ENCODE data around the gene SP4. TPM values are rescaled to one million over a fixed set of nuclear protein-coding genes. Genes with fewer than 3 reads are reported as not detected.

SP4 gene
- total RNA-seq, 2 donors from 2014 or later: 12.7 to 16.8 TPM

GRCh38 chr7:21472029-21472428 is 44.1 kb downstream of the SP4 start:
- no peaks in the 10 kb centered on the region for H3K9me3 ChIP-seq (ENCODE audit: control insufficient read depth, low read length)
- H3K36me3 ChIP-seq (ENCODE audit: control insufficient read depth, insufficient read depth, low read length): no peaks in the 10 kb centered on the region
- H3K27ac Mint-ChIP-seq: no peak overlapping the region
- no peak overlapping the region for H3K9ac ChIP-seq (ENCODE audit: extremely low read depth, low read length, poor library complexity, severe bottlenecking)
- H3K27me3 ChIP-seq (ENCODE audit: control insufficient read depth, insufficient read depth, low read length, poor library complexity, severe bottlenecking): no peaks in the 10 kb centered on the region
- no peak overlapping the region for H3K4me3 Mint-ChIP-seq
- no peaks in the 10 kb centered on the region for H3K27me3 Mint-ChIP-seq (ENCODE audit: insufficient read depth)
- H3K9me3 Mint-ChIP-seq: no peaks in the 10 kb centered on the region
- peaks cover 4% of the 10 kb centered on the region for H3K36me3 Mint-ChIP-seq (ENCODE audit: low read depth)
- H3K4me3 ChIP-seq (ENCODE audit: low read length): no peak overlapping the region
- no peak overlapping the region for H3K27ac ChIP-seq (ENCODE audit: low read depth, low read length)
- H3K4me1 ChIP-seq (ENCODE audit: control insufficient read depth, insufficient read depth, low read length): no peaks in the 10 kb centered on the region
- no peak for TF ChIP-seq CTCF (conservative IDR thresholded peaks at IDR 0.05)
- H3K4me1 Mint-ChIP-seq: no peaks in the 10 kb centered on the region
- WGBS, 2 experiments (ENCODE audit: insufficient coverage in 1 of 2, insufficient read length in 1 of 2): 87% methylated on average over 1 of the region's 1 CpG; no CpG with 5 or more reads in 1 of the 2 experiments
- no peak for DNase-seq

GRCh38 chr7:21476429-21476828 is 48.5 kb downstream of the SP4 start:
- TF ChIP-seq CTCF (conservative IDR thresholded peaks at IDR 0.05): no peak
- DNase-seq: no peak
- H3K36me3 ChIP-seq (ENCODE audit: control insufficient read depth, insufficient read depth, low read length): peaks cover 3% of the 10 kb centered on the region
- no peaks in the 10 kb centered on the region for H3K27me3 ChIP-seq (ENCODE audit: control insufficient read depth, insufficient read depth, low read length, poor library complexity, severe bottlenecking)
- Mint-ChIP-seq H3K4me3 (no peak overlapping the region), H3K9me3 (no peaks in the 10 kb centered on the region), H3K36me3 (ENCODE audit: low read depth) (peaks cover 15% of the 10 kb centered on the region), H3K4me1 (peaks cover 20% of the 10 kb centered on the region), H3K27me3 (ENCODE audit: insufficient read depth) (no peaks in the 10 kb centered on the region), H3K27ac (no peak overlapping the region)
- no peak overlapping the region for H3K27ac ChIP-seq (ENCODE audit: low read depth, low read length)
- H3K4me1 ChIP-seq (ENCODE audit: control insufficient read depth, insufficient read depth, low read length): no peaks in the 10 kb centered on the region
- WGBS, 2 experiments (ENCODE audit: insufficient coverage in 1 of 2, insufficient read length in 1 of 2): 83% methylated on average over 1 of the region's 2 CpGs; no CpG with 5 or more reads in 1 of the 2 experiments
- H3K4me3 ChIP-seq (ENCODE audit: low read length): no peak overlapping the region
- H3K9ac ChIP-seq (ENCODE audit: extremely low read depth, low read length, poor library complexity, severe bottlenecking): no peak overlapping the region
- H3K9me3 ChIP-seq (ENCODE audit: control insufficient read depth, low read length): no peaks in the 10 kb centered on the region

GRCh38 chr7:21480693-21481403 is 53.0 kb downstream of the SP4 start:
- 57 to 82% methylated on average over 1 to 3 of the region's 3 CpGs for WGBS, 2 experiments (ENCODE audit: insufficient coverage in 1 of 2, insufficient read length in 1 of 2)

More at GRCh38 chr7:21480693-21481403, 53.0 kb downstream of the SP4 start:
- Mint-ChIP-seq H3K9me3 (no peaks in the 10 kb centered on the region), H3K4me3 (no peak overlapping the region), H3K4me1 (peaks cover 20% of the 10 kb centered on the region), H3K27me3 (ENCODE audit: insufficient read depth) (no peaks in the 10 kb centered on the region), H3K27ac (peak overlapping the region; percentile 41), H3K36me3 (ENCODE audit: low read depth) (peaks cover 21% of the 10 kb centered on the region)
- Histone ChIP-seq H3K4me3 (ENCODE audit: low read length) (no peak overlapping the region), H3K9me3 (ENCODE audit: control insufficient read depth, low read length) (no peaks in the 10 kb centered on the region), H3K9ac (ENCODE audit: extremely low read depth, low read length, poor library complexity, severe bottlenecking) (no peak overlapping the region), H3K27me3 (ENCODE audit: control insufficient read depth, insufficient read depth, low read length, poor library complexity, severe bottlenecking) (no peaks in the 10 kb centered on the region), H3K36me3 (ENCODE audit: control insufficient read depth, insufficient read depth, low read length) (peaks cover 14% of the 10 kb centered on the region), H3K4me1 (ENCODE audit: control insufficient read depth, insufficient read depth, low read length) (no peaks in the 10 kb centered on the region), H3K27ac (ENCODE audit: low read depth, low read length) (no peak overlapping the region)
- no peak for TF ChIP-seq CTCF (conservative IDR thresholded peaks at IDR 0.05)
- no peak for DNase-seq
